GM19328 (cell line): ENCODE data around the gene CDYL.
A peak's percentile ranks its signal among the peaks of the same experiment; 100 is the strongest.

ENCODE experiments used
- ATAC-seq: cut with Tn5 transposase; IDR thresholded peaks from one replicate; pipeline ENCODE4 v1.9.1; 2021; ENCODE audit warnings: mild to moderate bottlenecking, moderate library complexity; ENCODE audit not compliant: unreplicated experiment

CDYL gene

GRCh38 chr6:4773181-4773580, 3.0 kb upstream of the CDYL start:
- no peak for ATAC-seq

DNA sequence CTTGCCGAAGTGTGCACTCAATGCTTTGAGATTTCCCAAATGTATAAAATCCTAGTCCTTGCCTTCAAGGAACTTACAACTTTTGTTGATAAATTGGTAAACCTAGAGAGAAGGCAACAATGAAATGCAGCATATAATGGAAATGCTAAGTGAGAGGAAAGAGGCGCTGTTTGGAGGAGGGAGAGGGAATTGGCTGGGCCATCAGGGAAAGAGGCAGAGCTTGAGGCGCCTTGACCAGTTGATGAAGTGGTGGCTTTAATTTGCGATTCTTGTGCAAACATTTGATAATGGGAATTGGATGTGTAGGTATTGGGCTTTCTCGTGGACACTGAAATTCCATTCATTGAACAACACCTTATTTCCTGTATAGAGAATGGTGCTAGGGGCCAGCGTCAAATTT, 1.9 kb upstream of the CDYL start:
- ATAC-seq, result no peak

DNA sequence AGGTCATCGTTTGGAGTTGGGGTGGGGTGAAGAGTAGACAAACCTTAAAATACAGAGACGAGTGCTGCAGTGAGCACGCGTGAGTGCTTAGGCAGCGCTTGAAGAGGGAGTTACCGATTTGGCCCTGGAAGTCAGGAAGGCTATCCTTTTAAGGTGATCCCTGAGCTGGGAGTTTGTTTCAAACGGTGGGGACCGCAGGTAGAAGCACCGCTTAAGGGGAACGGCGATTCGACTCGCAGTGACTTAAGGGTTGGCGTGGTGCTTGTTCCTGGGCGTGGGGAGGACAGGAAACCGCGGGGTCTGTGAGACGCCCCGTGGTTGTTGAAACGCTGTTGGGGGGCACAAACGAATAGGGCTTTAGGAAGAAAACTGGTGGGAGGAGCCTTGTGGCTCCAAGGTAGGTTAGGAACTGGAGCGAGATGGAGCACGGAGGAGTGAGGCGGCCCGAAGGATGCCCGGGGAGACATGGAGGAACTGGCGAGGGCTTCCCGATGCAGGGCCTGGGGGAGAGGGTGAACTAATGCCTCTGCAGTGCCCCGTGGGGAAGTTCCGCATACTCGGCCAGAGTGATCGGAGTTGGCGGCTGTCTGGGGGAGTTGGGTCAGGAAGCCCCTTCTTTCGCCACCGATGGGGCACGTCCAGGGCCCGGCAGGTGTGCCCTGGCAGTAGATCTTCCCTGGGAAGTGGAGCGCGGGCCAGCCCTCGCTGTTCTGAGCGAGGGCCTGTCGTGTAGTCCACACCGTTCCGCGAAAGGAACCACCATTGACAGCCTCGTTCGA, 1.3 kb upstream of the CDYL start:
- no peak for ATAC-seq

DNA sequence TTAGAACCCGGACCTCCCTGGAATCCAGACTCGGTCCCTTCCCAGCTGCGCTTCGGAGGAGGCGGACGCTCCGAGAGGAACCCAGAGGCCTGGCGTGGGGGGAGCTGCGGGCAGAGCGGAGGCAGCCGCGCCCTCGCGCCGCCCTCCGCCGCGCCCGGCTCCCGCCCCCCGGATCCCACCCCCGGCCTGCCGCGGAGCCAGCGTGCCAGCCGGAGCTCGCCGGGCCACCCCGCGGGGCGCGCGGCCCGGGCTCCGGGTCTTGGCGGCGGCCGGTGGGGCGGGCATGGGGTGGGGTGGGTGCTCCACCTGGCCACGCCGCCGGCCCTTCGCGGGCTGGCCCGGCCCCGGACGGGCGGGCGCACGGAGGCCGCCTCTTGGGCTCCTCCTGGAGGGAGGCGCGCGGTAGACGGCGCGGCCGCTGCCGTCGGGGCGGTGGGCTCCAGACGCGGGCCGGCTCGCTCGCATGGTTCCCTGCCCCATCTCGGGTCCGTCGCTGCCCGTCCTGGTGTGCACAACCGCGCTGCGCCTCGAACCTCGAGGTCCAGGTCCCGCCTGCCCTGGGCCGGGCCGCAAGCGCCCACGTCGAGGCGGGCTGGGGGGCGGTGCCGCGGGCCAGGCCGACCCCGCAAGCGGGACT, 592 bp upstream of the CDYL start:
- peak; percentile 50 for ATAC-seq

- peak; percentile 12 for ATAC-seq
Observed at GRCh38 chr6:4776493-4777393, 539 bp downstream of the CDYL start.

DNA sequence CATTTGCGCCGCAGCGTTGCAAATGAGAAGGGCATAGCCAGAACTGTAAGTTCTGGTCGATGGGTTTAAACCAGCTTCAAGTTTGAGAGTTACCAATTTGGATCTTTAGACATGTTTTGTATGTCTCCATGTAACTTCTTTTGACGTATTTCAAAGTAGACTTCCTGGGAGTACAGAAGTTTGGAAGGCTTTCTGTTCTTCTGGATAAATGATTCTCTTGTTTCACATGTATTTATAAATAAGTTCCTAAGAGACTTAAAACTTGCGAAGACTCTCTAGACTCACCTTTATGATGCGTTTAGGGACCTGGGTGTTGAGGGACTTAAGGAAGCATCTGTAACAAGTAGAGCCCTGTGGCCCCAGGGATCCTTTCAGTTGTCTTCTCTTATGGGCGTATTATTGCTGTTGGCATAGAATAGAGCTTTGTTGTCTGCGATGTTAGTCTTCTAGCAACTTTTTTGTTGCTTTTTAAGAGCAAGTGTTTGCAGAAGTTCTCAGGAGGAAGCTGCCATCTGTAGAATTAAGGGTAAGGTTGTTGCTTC, 1.3 kb downstream of the CDYL start:
- ATAC-seq, result no peak

- ATAC-seq, result no peak
Observed at GRCh38 chr6:4778086-4778485, 1.9 kb downstream of the CDYL start.

GRCh38 chr6:4780360-4780812, 4.2 kb downstream of the CDYL start:
- no peak for ATAC-seq

DNA sequence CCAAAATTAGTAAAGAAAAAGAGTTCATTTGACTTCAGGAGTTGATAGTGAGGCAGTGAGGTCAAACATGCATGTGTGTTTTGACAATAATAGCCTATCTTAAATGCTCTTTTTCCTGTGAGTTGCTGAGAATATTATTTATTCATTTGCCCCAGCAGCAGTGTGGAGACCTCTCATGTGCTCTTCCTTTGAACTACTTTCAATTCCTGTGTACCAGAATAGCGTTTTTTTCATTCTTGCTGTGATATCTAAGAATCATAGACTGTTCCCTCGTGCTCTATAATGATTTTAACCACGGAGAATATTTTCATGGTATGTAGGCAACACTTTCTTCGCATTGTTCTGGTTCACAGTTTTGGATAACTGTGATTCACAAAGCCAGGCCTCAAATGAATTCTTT, 5.2 kb downstream of the CDYL start:
- ATAC-seq, result no peak

DNA sequence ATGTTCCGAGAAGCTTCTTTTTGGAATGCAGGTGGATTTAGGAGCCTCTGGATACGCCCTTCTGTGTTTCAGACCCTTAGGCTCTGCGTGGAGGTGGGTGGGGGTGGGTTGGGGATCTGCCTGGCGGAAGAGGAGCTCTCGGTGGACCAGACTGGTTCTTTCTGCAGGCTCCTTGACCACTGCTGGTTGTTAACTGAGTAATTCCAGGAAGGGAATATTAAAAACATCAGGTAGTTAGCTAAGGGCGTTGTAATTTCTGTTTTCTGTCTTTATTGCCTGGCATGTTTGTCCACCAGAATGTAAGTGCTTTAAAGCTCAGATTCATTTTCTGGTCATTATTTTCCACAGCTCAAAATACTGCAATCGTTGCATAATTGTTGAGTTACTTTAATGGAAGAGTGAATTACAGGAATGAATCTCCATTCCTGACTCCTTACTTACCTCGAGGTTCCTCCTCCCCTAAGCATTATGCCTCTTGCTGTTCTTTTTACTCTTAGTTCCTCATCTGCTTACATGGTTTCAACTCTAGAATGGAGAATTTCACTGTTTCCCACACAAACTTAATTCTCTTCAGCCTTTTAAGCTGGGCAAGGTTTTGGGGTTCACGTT, 5.9 kb downstream of the CDYL start:
- no peak for ATAC-seq

DNA sequence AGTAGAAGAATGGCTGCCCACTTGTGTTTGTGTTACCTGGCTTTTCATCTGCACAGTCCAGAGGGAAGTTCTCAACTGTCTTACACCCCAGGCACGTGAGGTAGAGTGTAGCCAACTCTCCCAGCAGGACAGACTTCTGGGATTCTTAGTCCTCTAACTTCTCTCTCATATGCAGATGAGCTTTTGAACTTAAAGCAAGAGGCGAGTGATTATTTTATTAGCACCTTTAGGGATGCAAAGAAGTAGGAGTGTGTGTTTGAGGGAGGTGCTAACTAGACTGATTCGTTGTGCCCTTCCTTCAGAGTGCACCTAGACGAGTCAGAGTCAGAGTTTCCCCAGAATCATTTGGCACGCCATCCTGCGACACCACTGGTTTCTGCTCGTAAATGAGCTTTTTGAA, 10.8 kb downstream of the CDYL start:
- no peak for ATAC-seq

DNA sequence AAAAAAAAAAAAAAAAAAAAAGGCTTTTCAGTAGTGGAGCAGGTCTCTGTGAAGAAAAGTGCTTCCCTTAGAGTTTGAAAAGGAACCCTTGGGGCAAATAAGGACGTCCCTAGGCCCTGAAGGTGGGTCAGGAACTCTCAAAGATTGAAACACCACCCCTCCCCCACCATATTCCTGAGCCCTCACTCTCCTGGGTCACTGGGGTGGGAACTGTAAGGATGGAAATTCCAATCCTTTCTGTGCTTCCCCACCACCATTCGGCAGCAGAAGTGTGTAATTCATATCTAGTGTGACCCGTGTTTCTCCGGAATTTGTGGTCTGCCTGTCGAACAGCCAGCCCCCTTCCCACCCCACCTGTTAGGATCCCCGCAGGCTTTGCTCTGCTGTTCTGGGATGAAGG, 12.3 kb downstream of the CDYL start:
- no peak for ATAC-seq

GRCh38 chr6:4788953-4789584, 12.9 kb downstream of the CDYL start:
- peak; percentile 88 for ATAC-seq

- ATAC-seq, result no peak
Observed at GRCh38 chr6:4790158-4790899, 14.1 kb downstream of the CDYL start.

- no peak for ATAC-seq
Observed at GRCh38 chr6:4794140-4794707, 18.0 kb downstream of the CDYL start.

DNA sequence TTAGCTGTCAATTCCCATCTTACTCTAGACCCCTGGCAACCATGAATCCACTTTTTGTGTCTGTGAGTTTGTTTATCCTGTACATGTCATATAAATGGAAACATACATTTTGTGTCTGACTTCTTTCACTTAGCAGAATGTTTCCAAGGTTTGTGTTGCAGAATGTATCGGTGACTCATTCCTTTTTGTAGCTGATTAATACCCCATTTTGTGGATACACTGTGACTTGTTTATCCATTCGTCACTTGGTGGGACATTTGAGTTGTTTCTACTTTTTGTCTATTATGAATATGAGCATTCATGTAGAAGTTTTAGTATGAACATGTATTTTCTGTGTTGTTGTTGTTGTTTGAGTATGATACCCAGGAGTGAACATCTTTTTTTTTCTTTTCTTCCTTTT, 21.4 kb downstream of the CDYL start:
- ATAC-seq, result no peak

DNA sequence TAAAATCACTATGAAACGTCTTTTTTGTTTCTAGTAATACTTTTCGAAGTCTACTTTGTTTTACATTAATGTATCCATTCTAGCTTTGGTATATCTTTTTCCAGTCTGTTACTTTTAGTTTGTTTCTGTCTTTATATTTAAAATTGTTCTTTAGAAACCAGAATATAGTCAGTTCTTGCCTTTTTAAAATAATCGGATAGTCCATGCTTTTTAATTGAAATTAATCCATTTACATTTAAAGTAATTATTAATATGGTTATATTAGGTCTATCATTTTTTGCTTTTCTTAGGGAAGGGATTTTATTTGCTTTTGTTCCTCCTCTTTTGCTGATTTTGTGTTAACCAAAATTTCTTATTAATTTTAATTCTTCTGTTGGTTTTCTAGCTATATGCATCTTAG, 23.7 kb downstream of the CDYL start:
- ATAC-seq, result no peak

DNA sequence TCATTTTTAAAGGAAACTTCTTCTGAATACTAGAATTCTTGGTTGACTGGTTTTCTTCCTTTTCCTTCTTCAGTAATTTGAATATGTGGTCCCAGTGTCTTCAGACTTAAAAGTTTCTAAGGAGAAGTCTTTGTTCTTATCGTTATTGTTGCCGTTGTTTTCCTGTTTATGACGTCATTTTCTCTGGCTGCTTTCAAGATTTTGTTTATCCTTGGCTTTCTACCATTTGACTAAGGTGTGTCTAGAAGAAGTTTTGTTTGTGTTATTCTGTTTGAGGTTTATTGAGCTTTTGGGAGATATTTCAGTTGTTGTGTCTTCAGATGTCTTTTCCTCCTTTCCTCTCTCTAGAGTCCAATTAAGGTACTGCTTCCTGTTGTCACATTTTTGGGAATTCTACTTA, 24.5 kb downstream of the CDYL start:
- no peak for ATAC-seq

- peak; percentile 47 for ATAC-seq
Observed at GRCh38 chr6:4801491-4802110, 25.4 kb downstream of the CDYL start.
